WTC11 (cell line): ENCODE results near the gene LY6G5C. TPM values are rescaled to one million over a fixed set of nuclear protein-coding genes. Genes with fewer than 3 reads are reported as not detected.

Experiments used
- ATAC-seq: fragments of 200-7000 bp; cut with Tn5 transposase; 2 replicates; pipeline ENCODE4 v1.10.0; 2021; ENCODE audit warnings: mild to moderate bottlenecking, moderate library complexity
- CTCF ChIA-PET: fragments of 300-600 bp; sonication (Branson Sonifier 250); formaldehyde crosslinking; loops from one replicate; lab custom pipeline; 2021; ENCODE audit warnings: antibody characterized with exemption; lab: Charles Lee
- POLR2A ChIA-PET: fragments of 350-600 bp; sonication (Branson Sonifier 250); formaldehyde crosslinking; loops from one replicate; lab custom pipeline; 2021; ENCODE audit warnings: antibody characterized with exemption; lab: Charles Lee
- DNase-seq: peaks from one replicate; pipeline ENCODE4 v3.0.0; 2021; ENCODE audit warnings: low spot score
- H3K27ac Mint-ChIP-seq: 2 replicates; pipeline ENCODE4 v1.8.0; 2021; ENCODE audit warnings: mixed read lengths
- H3K27me3 Mint-ChIP-seq: 2 replicates; pipeline ENCODE4 v1.8.0; 2021; ENCODE audit warnings: low read depth, mild to moderate bottlenecking, moderate library complexity, mixed read lengths
- H3K36me3 Mint-ChIP-seq: 2 replicates; pipeline ENCODE4 v1.8.0; 2021; ENCODE audit warnings: mixed read lengths
- H3K4me1 Mint-ChIP-seq: 2 replicates; pipeline ENCODE4 v1.8.0; 2022; ENCODE audit warnings: mixed read lengths
- H3K4me3 Mint-ChIP-seq: 2 replicates; pipeline ENCODE4 v1.8.0; 2021; ENCODE audit warnings: mild to moderate bottlenecking, moderate library complexity, mixed read lengths
- H3K9me3 Mint-ChIP-seq: 2 replicates; pipeline ENCODE4 v1.8.0; 2021; ENCODE audit warnings: mixed read lengths
- AFF4 ChIP-seq: sonication (generic); formaldehyde crosslinking; IDR thresholded peaks from 2 replicates; pipeline ENCODE4 v1.8.1; 2023; ENCODE audit warnings: mild to moderate bottlenecking, missing genetic modification reagents, borderline replicate concordance
- ATF1 ChIP-seq: sonication (generic); formaldehyde crosslinking; IDR thresholded peaks from 2 replicates; pipeline ENCODE4 v1.8.1; 2023; ENCODE audit warnings: mild to moderate bottlenecking, moderate library complexity, missing genetic modification reagents
- ATF3 ChIP-seq: sonication (generic); formaldehyde crosslinking; conservative IDR thresholded peaks from 2 replicates; pipeline ENCODE4 v1.8.1; 2022; ENCODE audit warnings: mild to moderate bottlenecking, missing genetic modification reagents
- CREB1 ChIP-seq: sonication (generic); formaldehyde crosslinking; IDR thresholded peaks from 2 replicates; pipeline ENCODE4 v1.8.0; 2023; ENCODE audit warnings: mild to moderate bottlenecking, missing genetic modification reagents
- ESRRA ChIP-seq: sonication (generic); formaldehyde crosslinking; IDR thresholded peaks from 2 replicates; pipeline ENCODE4 v1.8.1; 2022; ENCODE audit warnings: mild to moderate bottlenecking, missing genetic modification reagents, borderline replicate concordance
- FOXK1 ChIP-seq: sonication (generic); formaldehyde crosslinking; IDR thresholded peaks from 2 replicates; pipeline ENCODE4 v1.8.0; 2022; ENCODE audit warnings: mild to moderate bottlenecking, moderate library complexity, missing genetic modification reagents
- GRHL2 ChIP-seq: fragments of 250-450 bp; sonication (Bioruptor Pico); IDR thresholded peaks from 2 replicates; pipeline ENCODE4 v1.8.0; 2022; ENCODE audit warnings: mild to moderate bottlenecking, moderate library complexity; ENCODE audit not compliant: insufficient replicate concordance, severe bottlenecking
- GTF2I ChIP-seq: fragments of 250-450 bp; sonication (Bioruptor Pico); conservative IDR thresholded peaks from 2 replicates; pipeline ENCODE4 v1.4.0; 2021; ENCODE audit warnings: mild to moderate bottlenecking
- JAZF1 ChIP-seq: fragments of 250-450 bp; sonication (Bioruptor Pico); IDR thresholded peaks from 2 replicates; pipeline ENCODE4 v1.9.0; 2021; ENCODE audit warnings: moderate library complexity, mild to moderate bottlenecking, inconsistent platforms
- KAT7 ChIP-seq: sonication (generic); formaldehyde crosslinking; IDR thresholded peaks from 2 replicates; pipeline ENCODE4 v1.8.1; 2023; ENCODE audit warnings: missing genetic modification reagents, mild to moderate bottlenecking, borderline replicate concordance
- NR1H2 ChIP-seq: sonication (generic); formaldehyde crosslinking; IDR thresholded peaks from 2 replicates; pipeline ENCODE4 v1.9.0; 2021; ENCODE audit warnings: mild to moderate bottlenecking, moderate library complexity, missing genetic modification reagents
- PREB ChIP-seq: sonication (generic); formaldehyde crosslinking; IDR thresholded peaks from 2 replicates; pipeline ENCODE4 v1.8.1; 2022; ENCODE audit warnings: mild to moderate bottlenecking, missing genetic modification reagents, moderate library complexity, borderline replicate concordance
- SMAD3 ChIP-seq: sonication (generic); formaldehyde crosslinking; IDR thresholded peaks from 2 replicates; pipeline ENCODE4 v1.8.0; 2022; ENCODE audit warnings: missing genetic modification reagents, mild to moderate bottlenecking, borderline replicate concordance
- STAT6 ChIP-seq: sonication (generic); formaldehyde crosslinking; conservative IDR thresholded peaks from 2 replicates; pipeline ENCODE4 v1.8.1; 2023; ENCODE audit warnings: mild to moderate bottlenecking, low read depth, missing genetic modification reagents, moderate library complexity
- TEAD1 ChIP-seq: sonication (generic); formaldehyde crosslinking; IDR thresholded peaks from 2 replicates; pipeline ENCODE4 v1.8.0; 2022; ENCODE audit warnings: mild to moderate bottlenecking, missing genetic modification reagents
- ZBTB43 ChIP-seq: sonication (generic); formaldehyde crosslinking; IDR thresholded peaks from 2 replicates; pipeline ENCODE4 v1.8.1; 2023; ENCODE audit warnings: mild to moderate bottlenecking, missing genetic modification reagents
- ZNF396 ChIP-seq: fragments of 250-450 bp; sonication (Bioruptor Pico); IDR thresholded peaks from 2 replicates; pipeline ENCODE4 v1.8.0; 2021; ENCODE audit warnings: mild to moderate bottlenecking, moderate library complexity, borderline replicate concordance
- ZNF423 ChIP-seq: fragments of 250-450 bp; sonication (Bioruptor Pico); IDR thresholded peaks from 2 replicates; pipeline ENCODE4 v2.1.2; 2022; ENCODE audit warnings: mild to moderate bottlenecking, moderate library complexity
- ZNF512 ChIP-seq: sonication (generic); formaldehyde crosslinking; IDR thresholded peaks from 2 replicates; pipeline ENCODE4 v1.8.1; 2022; ENCODE audit warnings: missing genetic modification reagents, borderline replicate concordance
- total RNA-seq: library from RNA; stranded (reverse); gene quantifications from 3 replicates; pipeline ENCODE4 v1.2.3, GENCODE V29; 2021

The LY6G5C gene
- total RNA-seq, 1 experiment from 2014 or later, result 1.0 TPM

GRCh38 chr6:31713991-31714684 lies 33.3 kb upstream of the LY6G5C start:
- ChIA-PET POLR2A (interaction anchor here (0.8 to 1.5 kb wide), 3 partner anchors 13 to 113 kb away, joined by 3 to 6 read pairs (median 4); partner anchors contain the start of gene HSPA1B), CTCF (interaction anchor here (0.5 to 2.3 kb wide), 13 partner anchors 10 to 482 kb away, joined by 3 to 24 read pairs (median 4); partner anchors contain the start of genes ABHD16A, DDAH2 and VARS1)
- no peak overlapping the region for H3K4me3 Mint-ChIP-seq
- DNase-seq (no peak), ATAC-seq (peak; percentile 39)
- no peak overlapping the region for H3K27ac Mint-ChIP-seq
- peaks cover 46% of the 10 kb centered on the region for H3K4me1 Mint-ChIP-seq
- no peaks in the 10 kb centered on the region for H3K36me3 Mint-ChIP-seq
- no peaks in the 10 kb centered on the region; the same call in 1 of the 2 replicates for H3K27me3 Mint-ChIP-seq
- H3K9me3 Mint-ChIP-seq, result no peaks in the 10 kb centered on the region
- no peak for TF ChIP-seq KAT7 (CRISPR knock-in tag)
- TF ChIP-seq ZNF423, result peak; percentile 66

- no peaks in the 10 kb centered on the region for H3K9me3 Mint-ChIP-seq
- ChIA-PET POLR2A (interaction anchor here (0.8 to 1.5 kb wide), 3 partner anchors 14 to 114 kb away, joined by 3 to 6 read pairs (median 4); partner anchors contain the start of gene HSPA1B), CTCF (interaction anchor here (0.6 to 2.3 kb wide), 10 partner anchors 11 to 482 kb away, joined by 3 to 24 read pairs (median 4); partner anchors contain the start of genes DDAH2 and VARS1)
- DNase-seq (no peak), ATAC-seq (no peak)
- H3K36me3 Mint-ChIP-seq, result no peaks in the 10 kb centered on the region
- H3K4me1 Mint-ChIP-seq, result peaks cover 41% of the 10 kb centered on the region
- H3K27ac Mint-ChIP-seq, result no peak overlapping the region
- H3K4me3 Mint-ChIP-seq, result no peak overlapping the region
- H3K27me3 Mint-ChIP-seq, result no peaks in the 10 kb centered on the region; the same call in 1 of the 2 replicates
- TF ChIP-seq ESRRA (CRISPR knock-in tag) (no peak), JAZF1 (no peak), SMAD3 (CRISPR knock-in tag) (no peak), ZNF396 (no peak), ATF3 (CRISPR knock-in tag) (no peak), GRHL2 (CRISPR knock-in tag) (no peak), CREB1 (CRISPR knock-in tag) (no peak), PREB (CRISPR knock-in tag) (no peak), GTF2I (CRISPR knock-in tag) (no peak), TEAD1 (CRISPR knock-in tag) (no peak), ATF1 (CRISPR knock-in tag) (no peak), FOXK1 (no peak), ZBTB43 (CRISPR knock-in tag) (no peak), NR1H2 (CRISPR knock-in tag) (no peak)
These were observed 32.6 kb upstream of the LY6G5C start for GRCh38 chr6:31713465-31713864.

- no peak overlapping the region for H3K27ac Mint-ChIP-seq
- TF ChIP-seq STAT6 (CRISPR knock-in tag) (no peak), ZNF396 (no peak), ATF1 (CRISPR knock-in tag) (no peak), ZNF512 (CRISPR knock-in tag) (no peak), AFF4 (no peak), ZNF423 (no peak)
These were observed 31.4 kb upstream of the LY6G5C start for GRCh38 chr6:31712296-31712695.

More at GRCh38 chr6:31712296-31712695, 31.4 kb upstream of the LY6G5C start:
- CTCF ChIA-PET, result interaction anchor here (0.8 to 1.4 kb wide), 4 partner anchors 9 to 131 kb away, joined by 3 read pairs; partner anchors contain the start of genes ABHD16A and HSPA1B
- ATAC-seq (no peak), DNase-seq (no peak)
- POLR2A ChIA-PET, result no interaction called here
- H3K36me3 Mint-ChIP-seq, result no peaks in the 10 kb centered on the region
- H3K9me3 Mint-ChIP-seq, result no peaks in the 10 kb centered on the region
- H3K4me3 Mint-ChIP-seq, result no peak overlapping the region
- H3K27me3 Mint-ChIP-seq, result no peaks in the 10 kb centered on the region; the same call in 1 of the 2 replicates
- peaks cover 29% of the 10 kb centered on the region for H3K4me1 Mint-ChIP-seq
